ENCODE measurements around the gene C6orf62. TPM values are rescaled to one million over a fixed set of nuclear protein-coding genes. Genes with fewer than 3 reads are reported as not detected.
"Not testable (repeated sequence)": the region's sequence is repeated elsewhere in the genome, so short reads cannot be mapped to it uniquely, and the experiment has no call there.

The C6orf62 gene
- total RNA-seq, result 10 to 100 TPM; 35.3 to 68.3 (median 39.5) TPM
- 10 to 100 TPM; 41.5 to 64.1 TPM for polyA plus RNA-seq
- long read RNA-seq, donor 1, full-length matches to known transcripts, result 3 of 3 reads
- long read RNA-seq, donor 1, partial matches to known transcripts, result 0 of 3 reads
- long read RNA-seq, donor 1, other reads (novel, unspliced or antisense), result 0 of 3 reads
- long read RNA-seq, donor 2, full-length matches to known transcripts, result 17 of 19 reads
- long read RNA-seq, donor 2, partial matches to known transcripts, result 1 of 19 reads
- long read RNA-seq, donor 2, other reads (novel, unspliced or antisense), result 1 of 19 reads
- long read RNA-seq, donor 3, full-length matches to known transcripts, result 83 of 116 reads
- long read RNA-seq, donor 3, partial matches to known transcripts, result 21 of 116 reads
- long read RNA-seq, donor 3, other reads (novel, unspliced or antisense), result 12 of 116 reads

GRCh38 chr6:24719125-24719971, at the start of gene C6orf62:
TSS of gene C6orf62 (minus strand) at chr6:24719154. CDS start at chr6:24718668, 486 bp downstream.
- Histone ChIP-seq H3K4me3 (peak within 1 kb of the TSS; percentile 70 to 98 (median 86)), H3K27me3 (no peaks in the 10 kb centered on the region), H3K9me3 (no peaks in the 10 kb centered on the region), H3K4me1 (peaks cover 6 to 59% (median 46%) of the 10 kb centered on the region in 9 donors), H3K36me3 (peaks cover 0 to 45% (median 14%) of the 10 kb centered on the region in 9 donors), H3K27ac (peak within 1 kb of the TSS; percentile 97 to 100 (median 99))
- ATAC-seq, result no peak
- intact Hi-C loops (cut with DNase I), result loop anchor here in 2 of 10 donors (5.0 to 10.0 kb wide), 2 partner anchors 55 to 58 kb away; partner anchors contain the start of gene GMNN (in 1 of the 2)
- no peak for TF ChIP-seq CTCF (IDR thresholded peaks at IDR 0.05)
- DNase-seq, result peak in 1 of 2 donors; percentile 36
- 0 to 1% methylated on average over 25 of the region's 25 CpGs for WGBS, 2 donors

GRCh38 chr6:24768361-24768760, 49.4 kb upstream of the C6orf62 start:
- Histone ChIP-seq H3K27me3 (no peaks in the 10 kb centered on the region), H3K27ac (no peak overlapping the region), H3K36me3 (no peaks in the 10 kb centered on the region), H3K4me1 (peaks cover 0 to 3% (median 0%) of the 10 kb centered on the region in 9 donors), H3K4me3 (no peak overlapping the region), H3K9me3 (no peaks in the 10 kb centered on the region)
- TF ChIP-seq CTCF (IDR thresholded peaks at IDR 0.05), result no peak
- DNase-seq (no peak), ATAC-seq (no peak)
- 95% methylated on average over 5 of the region's 5 CpGs for WGBS, 2 donors
- intact Hi-C loops (cut with DNase I), result loop anchor here in 6 of 10 donors (5.0 to 10.0 kb wide), 3 partner anchors 184 to 334 kb away; no protein-coding TSS in a partner anchor

- no peak overlapping the region for H3K27ac ChIP-seq
- no peaks in the 10 kb centered on the region for H3K9me3 ChIP-seq
- peak in 8 of 9 donors; percentile 22 to 60 (median 50) for TF ChIP-seq CTCF (IDR thresholded peaks at IDR 0.05)
- H3K36me3 ChIP-seq, result no peaks in the 10 kb centered on the region
- H3K4me3 ChIP-seq, result no peak overlapping the region
- intact Hi-C loops (cut with DNase I), result loop anchor here in 7 of 10 donors (2.0 to 10.0 kb wide), 4 partner anchors 182 to 332 kb away; no protein-coding TSS in a partner anchor
- 61 to 67% methylated on average over 9 of the region's 9 CpGs for WGBS, 2 donors
- ATAC-seq (peak in 3 of 8 donors; percentile 39 to 67 (median 52)), DNase-seq (no peak)
- no peaks in the 10 kb centered on the region for H3K27me3 ChIP-seq
- peaks cover 0 to 3% (median 0%) of the 10 kb centered on the region in 9 donors for H3K4me1 ChIP-seq
Observed at GRCh38 chr6:24766680-24767462, 47.9 kb upstream of the C6orf62 start.

GRCh38 chr6:24765968-24766367, 47.0 kb upstream of the C6orf62 start:
- not testable (repeated sequence) for H3K27ac ChIP-seq, ATAC-seq, H3K36me3 ChIP-seq, H3K9me3 ChIP-seq, H3K4me1 ChIP-seq, H3K4me3 ChIP-seq, H3K27me3 ChIP-seq, DNase-seq
- WGBS, 2 donors, result 95 to 96% methylated on average over 16 to 25 of the region's 26 CpGs
- intact Hi-C loops (cut with DNase I), result loop anchor here in 7 of 10 donors (2.0 to 10.0 kb wide), 4 partner anchors 181 to 331 kb away; no protein-coding TSS in a partner anchor

GRCh38 chr6:24764833-24765828, 46.2 kb upstream of the C6orf62 start:
- not testable (repeated sequence) for H3K4me3 ChIP-seq, H3K27me3 ChIP-seq, ATAC-seq, H3K27ac ChIP-seq, DNase-seq, H3K36me3 ChIP-seq, H3K9me3 ChIP-seq, H3K4me1 ChIP-seq
- intact Hi-C loops (cut with DNase I), result loop anchor here in 8 of 10 donors (5.0 to 10.0 kb wide), 4 partner anchors 180 to 330 kb away; no protein-coding TSS in a partner anchor
- 86% methylated on average over 20 of the region's 20 CpGs for WGBS, 2 donors

Measured in heart right ventricle (tissue), 16 donors.